ENCODE results near the gene MPRIP.

- TF ChIP-seq CTCF (conservative IDR thresholded peaks at IDR 0.05; ENCODE audit: low read depth, low read length), result no peak
- no peak for TF ChIP-seq EZH2 (IDR thresholded peaks at IDR 0.05; ENCODE audit: low read length, unreplicated experiment)
These were observed 67.0 kb downstream of the MPRIP start for GRCh38 chr17:17109256-17109655.
